Epithelial cell of proximal tubule (primary cell): ENCODE results near the gene HSBP1. TPM values are rescaled to one million over a fixed set of nuclear protein-coding genes. Genes with fewer than 3 reads are reported as not detected.

Experiments used
- DNase-seq: peaks from one replicate; pipeline ENCODE4 v3.0.0-alpha.2; 2011; ENCODE audit warnings: low read depth
- H3K4me3 ChIP-seq: 2 replicates; pipeline ENCODE4 v1.5.1; 2011; ENCODE audit warnings: low read depth, mild to moderate bottlenecking, low read length
- total RNA-seq: library from RNA; depleted of rRNA; stranded (reverse); fragments of >200 nt; gene quantifications from 2 replicates; pipeline ENCODE4 v1.2.3, GENCODE V29; 2015
- TF ChIP-seq, protein P1 (sequence below): conservative IDR thresholded peaks from 2 replicates; pipeline ENCODE4 v1.5.1; 2012; ENCODE audit warnings: low read depth, mild to moderate bottlenecking, low read length

The HSBP1 gene
- total RNA-seq, 1 donor from 2014 or later, result 119 TPM

DNA sequence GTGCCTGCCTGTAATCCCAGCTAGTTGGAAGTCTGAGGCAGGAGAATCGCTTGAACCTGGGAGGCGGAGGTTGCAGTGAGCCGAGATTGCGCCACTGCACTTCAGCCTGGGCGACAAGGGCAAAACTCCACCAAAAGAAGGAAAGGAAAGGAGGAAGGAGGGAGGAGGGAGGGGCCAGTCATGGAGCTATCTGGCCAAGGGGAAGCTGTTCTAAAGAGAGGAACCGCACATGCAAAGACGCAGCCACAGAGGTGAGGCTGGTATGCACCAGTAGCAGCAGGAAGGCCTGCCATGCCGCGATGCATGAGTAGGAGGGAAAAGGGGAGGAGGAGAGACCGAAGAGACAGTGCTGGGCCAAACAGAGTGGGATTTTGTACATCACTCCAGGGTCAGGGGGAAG is 35.9 kb downstream of the HSBP1 start:
- TF ChIP-seq, protein P1, sequence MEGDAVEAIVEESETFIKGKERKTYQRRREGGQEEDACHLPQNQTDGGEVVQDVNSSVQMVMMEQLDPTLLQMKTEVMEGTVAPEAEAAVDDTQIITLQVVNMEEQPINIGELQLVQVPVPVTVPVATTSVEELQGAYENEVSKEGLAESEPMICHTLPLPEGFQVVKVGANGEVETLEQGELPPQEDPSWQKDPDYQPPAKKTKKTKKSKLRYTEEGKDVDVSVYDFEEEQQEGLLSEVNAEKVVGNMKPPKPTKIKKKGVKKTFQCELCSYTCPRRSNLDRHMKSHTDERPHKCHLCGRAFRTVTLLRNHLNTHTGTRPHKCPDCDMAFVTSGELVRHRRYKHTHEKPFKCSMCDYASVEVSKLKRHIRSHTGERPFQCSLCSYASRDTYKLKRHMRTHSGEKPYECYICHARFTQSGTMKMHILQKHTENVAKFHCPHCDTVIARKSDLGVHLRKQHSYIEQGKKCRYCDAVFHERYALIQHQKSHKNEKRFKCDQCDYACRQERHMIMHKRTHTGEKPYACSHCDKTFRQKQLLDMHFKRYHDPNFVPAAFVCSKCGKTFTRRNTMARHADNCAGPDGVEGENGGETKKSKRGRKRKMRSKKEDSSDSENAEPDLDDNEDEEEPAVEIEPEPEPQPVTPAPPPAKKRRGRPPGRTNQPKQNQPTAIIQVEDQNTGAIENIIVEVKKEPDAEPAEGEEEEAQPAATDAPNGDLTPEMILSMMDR, result no peak
- no peak overlapping the region for H3K4me3 ChIP-seq
- no peak for DNase-seq

DNA sequence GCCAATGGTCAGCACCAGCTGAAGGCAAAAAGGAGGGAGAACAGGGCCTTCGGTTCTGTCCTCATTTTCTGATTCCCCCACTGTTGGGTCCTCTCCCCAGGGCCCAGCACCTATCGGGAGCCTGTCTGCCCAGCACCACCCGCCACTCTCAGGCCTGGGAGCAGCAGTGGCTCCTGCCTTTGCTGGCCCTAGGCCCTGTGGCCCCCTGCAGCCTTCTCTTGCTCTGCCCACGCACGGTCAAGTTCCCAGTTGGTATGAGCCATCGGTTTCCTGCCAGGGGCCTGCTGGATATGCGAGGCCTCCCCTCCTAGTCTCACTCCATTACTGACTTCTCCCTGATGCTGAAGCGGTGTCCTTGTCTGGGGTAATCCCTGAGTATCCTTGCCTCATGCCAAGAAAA is 37.5 kb downstream of the HSBP1 start:
- no peak overlapping the region for H3K4me3 ChIP-seq
- TF ChIP-seq, protein P1, result no peak
- DNase-seq, result no peak

DNA sequence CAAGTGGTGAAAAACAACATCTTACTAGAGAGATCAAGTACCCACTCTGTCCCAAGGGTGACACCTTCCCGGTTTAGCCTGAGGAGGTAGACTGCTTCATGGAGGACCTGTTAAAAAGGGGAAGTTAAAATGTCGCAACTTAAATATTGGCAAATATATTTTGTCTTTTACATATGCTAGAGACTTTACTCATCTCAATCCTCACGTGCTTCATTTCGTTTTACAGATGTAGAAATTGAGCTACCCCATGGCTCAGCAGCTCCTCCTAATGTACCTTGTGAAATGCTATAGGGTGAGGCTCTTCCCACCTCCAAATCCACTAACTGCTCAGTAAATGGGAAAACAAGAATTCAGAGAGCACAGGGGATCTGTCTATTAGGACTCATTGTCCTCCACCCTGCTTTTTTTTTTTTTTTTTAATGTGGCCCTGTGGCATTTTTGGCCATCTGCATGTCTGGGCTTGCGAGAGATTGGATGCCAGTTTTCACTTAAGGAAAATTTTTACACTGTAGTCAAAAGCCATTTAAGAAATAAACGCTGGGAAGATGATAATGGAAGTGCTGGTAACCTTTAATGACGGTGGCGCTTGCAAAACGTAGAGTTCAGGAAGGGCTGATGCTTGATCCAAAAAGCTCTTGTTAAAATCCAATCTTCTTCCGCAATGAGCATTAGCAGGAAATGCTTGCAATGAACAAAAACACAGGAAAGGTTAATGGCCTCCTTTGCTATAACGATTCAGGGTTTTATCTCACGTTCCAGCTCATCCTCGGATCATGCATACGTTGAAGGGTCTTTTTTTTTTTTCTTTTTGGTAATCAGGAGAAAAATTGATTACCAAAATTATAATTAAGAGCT is 39.8 kb downstream of the HSBP1 start:
- DNase-seq, result no peak
- H3K4me3 ChIP-seq, result no peak overlapping the region
- TF ChIP-seq, protein P1, result no peak

DNA sequence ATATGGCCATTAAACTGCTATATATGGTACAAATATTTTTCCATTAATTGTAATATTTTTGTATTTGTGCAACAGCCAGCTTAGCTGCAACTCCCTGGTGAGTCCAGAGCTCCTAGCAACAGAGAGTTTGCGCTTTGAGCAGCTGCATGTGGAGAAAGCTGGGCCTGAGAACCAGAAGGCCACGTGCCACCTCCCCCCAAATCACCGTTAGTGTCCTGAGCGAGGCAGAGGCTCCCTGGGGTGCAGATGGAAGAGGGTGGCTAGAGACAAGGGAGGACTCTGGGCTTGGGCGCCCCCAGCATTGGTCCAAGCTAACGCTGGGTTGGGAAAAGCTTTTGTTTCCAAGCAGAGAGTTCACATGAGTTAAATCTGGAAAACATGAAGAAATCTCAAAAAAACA is 41.6 kb downstream of the HSBP1 start:
- DNase-seq, result no peak
- TF ChIP-seq, protein P1, result no peak
- no peak overlapping the region for H3K4me3 ChIP-seq

DNA sequence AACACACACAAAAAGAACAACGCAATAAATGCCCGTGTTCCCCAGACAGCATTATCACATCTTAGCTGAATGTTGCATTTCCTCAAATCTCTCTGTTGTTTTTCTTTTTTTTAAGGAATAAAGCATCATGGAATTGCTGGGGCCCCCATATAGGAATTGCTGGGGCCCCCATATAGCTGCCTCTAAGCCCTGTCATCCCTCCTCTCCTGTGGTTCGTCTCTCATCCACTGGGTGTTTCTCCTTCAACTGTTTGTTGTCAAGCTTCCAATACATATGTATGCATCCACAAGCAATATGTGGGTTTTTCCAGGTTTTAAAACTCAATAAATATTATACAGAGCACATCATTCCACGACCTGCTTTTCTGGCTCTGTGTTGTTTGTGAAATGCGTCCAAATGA is 43.2 kb downstream of the HSBP1 start:
- DNase-seq, result no peak
- TF ChIP-seq, protein P1, result no peak
- H3K4me3 ChIP-seq, result no peak overlapping the region

DNA sequence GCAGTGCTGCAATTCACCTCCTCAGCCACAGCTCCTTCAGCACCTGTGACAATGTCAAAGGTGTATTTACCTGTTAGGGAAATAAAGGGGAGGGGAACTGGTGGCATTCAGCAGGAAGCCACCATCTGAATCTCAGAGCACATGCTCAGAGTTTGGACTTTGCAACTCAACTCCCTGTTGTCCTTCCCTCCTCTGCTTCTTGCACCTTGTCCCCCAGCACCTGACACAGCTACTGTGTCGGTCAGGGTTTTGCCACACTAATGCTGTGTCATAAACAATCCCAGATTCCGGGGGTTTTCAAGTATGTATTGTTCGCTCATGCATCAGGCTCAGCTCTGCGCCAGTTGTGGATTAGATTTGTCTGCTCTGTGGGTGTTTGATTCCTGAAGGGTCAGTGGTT is 43.7 kb downstream of the HSBP1 start:
- TF ChIP-seq, protein P1, result no peak
- no peak for DNase-seq
- no peak overlapping the region for H3K4me3 ChIP-seq

DNA sequence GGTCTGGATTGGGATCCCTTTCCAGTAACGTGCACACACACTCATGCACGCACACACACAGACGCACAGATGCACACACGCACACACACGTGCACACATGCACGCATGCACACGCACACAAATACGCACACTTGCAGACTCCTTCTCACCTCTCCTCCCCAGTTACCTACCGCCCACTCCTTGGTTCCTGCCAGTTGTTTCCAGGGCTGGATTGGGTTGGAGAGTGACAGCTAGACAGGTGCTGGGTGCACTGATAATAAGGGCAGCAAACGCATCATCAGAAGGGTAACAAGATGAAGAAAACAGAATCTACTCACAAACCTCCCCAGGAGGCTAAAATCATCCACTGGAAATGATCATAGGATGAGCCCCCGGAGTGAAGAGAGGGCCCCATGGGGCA is 45.0 kb downstream of the HSBP1 start:
- DNase-seq, result no peak
- TF ChIP-seq, protein P1, result no peak
- H3K4me3 ChIP-seq, result no peak overlapping the region
